NB4 (cell line): Measurements from ENCODE around the gene FHIP1A.

Experiments used
- CTCF ChIP-seq: IDR thresholded peaks from one replicate; pipeline ENCODE4 v1.5.1; 2012; ENCODE audit warnings: low read depth, low read length
- MAX ChIP-seq: IDR thresholded peaks from 2 replicates; pipeline ENCODE4 v1.6.1; 2011; ENCODE audit warnings: low read depth, low read length
- MYC ChIP-seq: IDR thresholded peaks from 2 replicates; pipeline ENCODE4 v1.6.1; 2011; ENCODE audit warnings: low read depth, low read length
- POLR2A ChIP-seq: IDR thresholded peaks from 2 replicates; pipeline ENCODE4 v1.6.1; 2011; ENCODE audit warnings: mild to moderate bottlenecking; ENCODE audit not compliant: insufficient read length; ENCODE audit errors: extremely low read depth

DNA sequence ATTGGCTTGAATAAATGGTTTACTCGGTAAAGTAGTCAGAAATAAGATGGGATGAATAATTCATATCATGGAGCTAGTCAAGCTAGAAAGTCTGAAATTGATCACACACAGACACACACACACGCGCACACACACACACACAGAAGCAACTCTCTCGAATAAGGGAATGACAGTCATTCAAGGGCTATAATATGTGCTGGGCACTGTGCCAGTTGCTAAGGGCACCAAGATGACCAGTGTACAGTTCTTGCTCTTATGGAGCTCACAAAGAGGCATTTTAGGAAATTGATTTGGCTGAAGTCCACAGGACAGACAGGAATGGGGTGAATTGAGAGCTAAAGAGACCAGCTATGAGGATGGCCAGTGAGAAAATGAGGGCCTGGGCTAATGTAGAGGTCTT is 49.4 kb upstream of the FHIP1A start:
- TF ChIP-seq CTCF (no peak), POLR2A (no peak), MAX (no peak), MYC (no peak)
